WTC11 (cell line): ENCODE results near the gene NIF3L1.
A peak's percentile ranks its signal among the peaks of the same experiment; 100 is the strongest.

Experiments used
- JUN ChIP-seq: sonication (generic); formaldehyde crosslinking; IDR thresholded peaks from 2 replicates; pipeline ENCODE4 v1.8.0; 2023; ENCODE audit warnings: mild to moderate bottlenecking, missing genetic modification reagents
- MYBL2 ChIP-seq: sonication (generic); formaldehyde crosslinking; IDR thresholded peaks from 2 replicates; pipeline ENCODE4 v1.8.1; 2023; ENCODE audit warnings: mild to moderate bottlenecking, moderate library complexity, missing genetic modification reagents
- NFYB ChIP-seq: sonication (generic); formaldehyde crosslinking; conservative IDR thresholded peaks from 2 replicates; pipeline ENCODE4 v1.8.0; 2022; ENCODE audit warnings: low read depth, missing genetic modification reagents
- TEAD4 ChIP-seq: sonication (generic); formaldehyde crosslinking; IDR thresholded peaks from 2 replicates; pipeline ENCODE4 v1.8.0; 2022; ENCODE audit warnings: mild to moderate bottlenecking, missing genetic modification reagents
- ZBTB21 ChIP-seq: sonication (generic); formaldehyde crosslinking; IDR thresholded peaks from 2 replicates; pipeline ENCODE4 v1.8.1; 2023; ENCODE audit warnings: mild to moderate bottlenecking, missing genetic modification reagents, borderline replicate concordance
- ZNF423 ChIP-seq: fragments of 250-450 bp; sonication (Bioruptor Pico); IDR thresholded peaks from 2 replicates; pipeline ENCODE4 v2.1.2; 2022; ENCODE audit warnings: mild to moderate bottlenecking, moderate library complexity
- TF ChIP-seq, protein P1 (sequence below): fragments of 200-600 bp; IDR thresholded peaks from 2 replicates; pipeline ENCODE4 v1.8.0; 2022; ENCODE audit warnings: antibody characterized with exemption
- TF ChIP-seq, protein P2 (sequence below): sonication (generic); formaldehyde crosslinking; IDR thresholded peaks from 2 replicates; pipeline ENCODE4 v1.8.0; 2022; ENCODE audit warnings: mild to moderate bottlenecking, missing genetic modification reagents
- TF ChIP-seq, protein P3 (sequence below): sonication (generic); formaldehyde crosslinking; IDR thresholded peaks from 2 replicates; pipeline ENCODE4 v1.8.1; 2023; ENCODE audit warnings: mild to moderate bottlenecking, moderate library complexity, missing genetic modification reagents
- TF ChIP-seq, protein P4 (sequence below): fragments of 250-450 bp; sonication (Bioruptor Pico); IDR thresholded peaks from 2 replicates; pipeline ENCODE4 v2.1.2; 2022; ENCODE audit warnings: mild to moderate bottlenecking, moderate library complexity
- TF ChIP-seq, protein P5 (sequence below): sonication (generic); formaldehyde crosslinking; IDR thresholded peaks from 2 replicates; pipeline ENCODE4 v1.8.1; 2023; ENCODE audit warnings: mild to moderate bottlenecking, missing genetic modification reagents, moderate library complexity

DNA sequence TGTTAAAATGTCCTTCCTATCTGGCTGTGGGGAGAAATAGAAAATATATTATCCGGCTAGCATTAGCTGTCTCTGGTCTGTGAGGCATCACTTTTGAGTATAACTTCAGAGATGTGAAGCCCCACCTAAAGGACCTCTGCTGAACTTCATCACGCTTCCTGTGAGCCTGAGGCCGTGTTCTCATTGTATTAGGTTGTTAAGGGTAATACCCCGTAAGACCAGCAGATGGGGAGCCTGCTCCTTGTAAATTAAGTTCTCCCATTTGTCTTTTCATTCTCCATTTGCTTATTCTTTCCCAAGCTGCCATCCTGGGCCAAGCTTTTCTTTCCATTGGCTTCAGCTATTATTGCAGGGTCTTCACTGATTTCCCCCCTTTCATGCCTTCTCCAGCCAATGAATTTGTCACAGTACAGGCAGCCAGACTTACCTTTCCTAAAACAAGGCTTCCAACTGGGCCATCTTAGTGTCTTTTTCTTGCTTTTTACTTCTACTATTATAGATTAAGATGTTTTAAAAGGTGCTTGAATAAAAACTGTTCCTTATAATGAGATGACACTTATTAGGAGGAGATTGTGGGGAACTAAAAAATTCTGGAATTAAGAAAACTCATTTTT is 12.4 kb downstream of the NIF3L1 start:
- TF ChIP-seq, protein P1, sequence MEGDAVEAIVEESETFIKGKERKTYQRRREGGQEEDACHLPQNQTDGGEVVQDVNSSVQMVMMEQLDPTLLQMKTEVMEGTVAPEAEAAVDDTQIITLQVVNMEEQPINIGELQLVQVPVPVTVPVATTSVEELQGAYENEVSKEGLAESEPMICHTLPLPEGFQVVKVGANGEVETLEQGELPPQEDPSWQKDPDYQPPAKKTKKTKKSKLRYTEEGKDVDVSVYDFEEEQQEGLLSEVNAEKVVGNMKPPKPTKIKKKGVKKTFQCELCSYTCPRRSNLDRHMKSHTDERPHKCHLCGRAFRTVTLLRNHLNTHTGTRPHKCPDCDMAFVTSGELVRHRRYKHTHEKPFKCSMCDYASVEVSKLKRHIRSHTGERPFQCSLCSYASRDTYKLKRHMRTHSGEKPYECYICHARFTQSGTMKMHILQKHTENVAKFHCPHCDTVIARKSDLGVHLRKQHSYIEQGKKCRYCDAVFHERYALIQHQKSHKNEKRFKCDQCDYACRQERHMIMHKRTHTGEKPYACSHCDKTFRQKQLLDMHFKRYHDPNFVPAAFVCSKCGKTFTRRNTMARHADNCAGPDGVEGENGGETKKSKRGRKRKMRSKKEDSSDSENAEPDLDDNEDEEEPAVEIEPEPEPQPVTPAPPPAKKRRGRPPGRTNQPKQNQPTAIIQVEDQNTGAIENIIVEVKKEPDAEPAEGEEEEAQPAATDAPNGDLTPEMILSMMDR = peak; percentile 64
- no peak for TF ChIP-seq MYBL2
- TF ChIP-seq JUN (CRISPR knock-in tag) = no peak
- no peak for TF ChIP-seq TEAD4 (CRISPR knock-in tag)
- TF ChIP-seq ZNF423 (CRISPR knock-in tag) = no peak
- TF ChIP-seq, protein P2, sequence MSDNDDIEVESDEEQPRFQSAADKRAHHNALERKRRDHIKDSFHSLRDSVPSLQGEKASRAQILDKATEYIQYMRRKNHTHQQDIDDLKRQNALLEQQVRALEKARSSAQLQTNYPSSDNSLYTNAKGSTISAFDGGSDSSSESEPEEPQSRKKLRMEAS (CRISPR knock-in tag) = no peak
- TF ChIP-seq ZBTB21 (CRISPR knock-in tag) = no peak
- TF ChIP-seq, protein P3, sequence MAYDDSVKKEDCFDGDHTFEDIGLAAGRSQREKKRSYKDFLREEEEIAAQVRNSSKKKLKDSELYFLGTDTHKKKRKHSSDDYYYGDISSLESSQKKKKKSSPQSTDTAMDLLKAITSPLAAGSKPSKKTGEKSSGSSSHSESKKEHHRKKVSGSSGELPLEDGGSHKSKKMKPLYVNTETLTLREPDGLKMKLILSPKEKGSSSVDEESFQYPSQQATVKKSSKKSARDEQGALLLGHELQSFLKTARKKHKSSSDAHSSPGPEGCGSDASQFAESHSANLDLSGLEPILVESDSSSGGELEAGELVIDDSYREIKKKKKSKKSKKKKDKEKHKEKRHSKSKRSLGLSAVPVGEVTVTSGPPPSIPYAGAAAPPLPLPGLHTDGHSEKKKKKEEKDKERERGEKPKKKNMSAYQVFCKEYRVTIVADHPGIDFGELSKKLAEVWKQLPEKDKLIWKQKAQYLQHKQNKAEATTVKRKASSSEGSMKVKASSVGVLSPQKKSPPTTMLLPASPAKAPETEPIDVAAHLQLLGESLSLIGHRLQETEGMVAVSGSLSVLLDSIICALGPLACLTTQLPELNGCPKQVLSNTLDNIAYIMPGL = no peak
- TF ChIP-seq, protein P4, sequence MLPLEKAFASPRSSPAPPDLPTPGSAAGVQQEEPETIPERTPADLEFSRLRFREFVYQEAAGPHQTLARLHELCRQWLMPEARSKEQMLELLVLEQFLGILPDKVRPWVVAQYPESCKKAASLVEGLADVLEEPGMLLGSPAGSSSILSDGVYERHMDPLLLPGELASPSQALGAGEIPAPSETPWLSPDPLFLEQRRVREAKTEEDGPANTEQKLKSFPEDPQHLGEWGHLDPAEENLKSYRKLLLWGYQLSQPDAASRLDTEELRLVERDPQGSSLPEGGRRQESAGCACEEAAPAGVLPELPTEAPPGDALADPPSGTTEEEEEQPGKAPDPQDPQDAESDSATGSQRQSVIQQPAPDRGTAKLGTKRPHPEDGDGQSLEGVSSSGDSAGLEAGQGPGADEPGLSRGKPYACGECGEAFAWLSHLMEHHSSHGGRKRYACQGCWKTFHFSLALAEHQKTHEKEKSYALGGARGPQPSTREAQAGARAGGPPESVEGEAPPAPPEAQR (CRISPR knock-in tag) = no peak
- TF ChIP-seq NFYB (CRISPR knock-in tag) = no peak
- TF ChIP-seq, protein P5, sequence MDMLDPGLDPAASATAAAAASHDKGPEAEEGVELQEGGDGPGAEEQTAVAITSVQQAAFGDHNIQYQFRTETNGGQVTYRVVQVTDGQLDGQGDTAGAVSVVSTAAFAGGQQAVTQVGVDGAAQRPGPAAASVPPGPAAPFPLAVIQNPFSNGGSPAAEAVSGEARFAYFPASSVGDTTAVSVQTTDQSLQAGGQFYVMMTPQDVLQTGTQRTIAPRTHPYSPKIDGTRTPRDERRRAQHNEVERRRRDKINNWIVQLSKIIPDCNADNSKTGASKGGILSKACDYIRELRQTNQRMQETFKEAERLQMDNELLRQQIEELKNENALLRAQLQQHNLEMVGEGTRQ (CRISPR knock-in tag) = no peak
